Fibroblast of the aortic adventitia (primary cell): ENCODE measurements around the gene ZFP36. TPM values are rescaled to one million over a fixed set of nuclear protein-coding genes. Genes with fewer than 3 reads are reported as not detected.

Experiments used
- DNase-seq: peaks from one replicate; pipeline ENCODE4 v3.0.0-alpha.2; 2010; ENCODE audit warnings: low read depth
- H3K4me3 ChIP-seq: 2 replicates; pipeline ENCODE4 v1.5.1; 2011; ENCODE audit warnings: low read depth, mild to moderate bottlenecking, control low read depth, low read length, moderate library complexity
- total RNA-seq: library from RNA; depleted of rRNA; stranded (reverse); fragments of >200 nt; gene quantifications from 2 replicates; pipeline ENCODE4 v1.2.3, GENCODE V29; 2012; ENCODE audit warnings: low replicate concordance
- TF ChIP-seq, protein P1 (sequence below): IDR thresholded peaks from 2 replicates; pipeline ENCODE4 v1.5.1; 2011; ENCODE audit warnings: mild to moderate bottlenecking, low read length, control low read depth, inconsistent platforms; ENCODE audit not compliant: insufficient read depth

The ZFP36 gene
- total RNA-seq, 1 donor = 18.3 TPM

DNA sequence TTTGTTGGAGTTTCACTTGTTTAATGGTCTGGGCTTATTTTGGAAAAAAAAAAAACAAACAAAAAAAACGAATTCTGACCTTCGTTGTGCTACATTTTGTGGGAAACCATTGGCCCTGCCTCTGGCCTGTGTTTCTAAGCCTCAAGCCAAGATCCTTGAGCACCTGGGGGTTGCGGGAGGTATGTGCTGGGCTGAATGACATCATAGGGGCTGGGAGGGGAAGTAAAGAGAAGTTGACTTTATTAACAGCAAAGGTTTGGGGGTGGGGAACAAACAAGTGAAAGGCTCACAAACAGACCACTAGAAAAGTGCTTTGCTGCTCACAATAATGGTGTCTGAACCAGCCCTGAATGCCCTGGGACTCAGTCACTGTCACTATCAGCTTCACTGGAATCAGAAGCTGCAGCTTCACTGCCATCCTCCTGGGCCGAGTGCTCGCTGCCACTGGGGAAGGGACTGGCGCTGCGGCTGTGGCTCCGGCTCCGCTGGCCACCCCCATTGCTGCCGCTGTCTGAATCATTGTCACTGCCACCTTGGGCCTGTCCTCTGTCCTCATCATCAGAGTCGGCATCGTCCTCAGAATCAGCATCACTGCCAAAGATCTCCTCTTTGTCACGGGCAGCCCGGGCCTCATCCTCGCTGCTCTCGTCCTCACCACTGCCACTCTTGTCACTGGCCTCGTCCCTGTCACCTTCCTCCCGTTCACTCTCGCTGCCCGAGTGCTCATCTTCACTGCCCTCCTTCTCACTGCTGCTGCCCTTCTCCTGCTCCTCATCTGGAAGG, 20.8 kb upstream of the ZFP36 start:
- TF ChIP-seq, protein P1, sequence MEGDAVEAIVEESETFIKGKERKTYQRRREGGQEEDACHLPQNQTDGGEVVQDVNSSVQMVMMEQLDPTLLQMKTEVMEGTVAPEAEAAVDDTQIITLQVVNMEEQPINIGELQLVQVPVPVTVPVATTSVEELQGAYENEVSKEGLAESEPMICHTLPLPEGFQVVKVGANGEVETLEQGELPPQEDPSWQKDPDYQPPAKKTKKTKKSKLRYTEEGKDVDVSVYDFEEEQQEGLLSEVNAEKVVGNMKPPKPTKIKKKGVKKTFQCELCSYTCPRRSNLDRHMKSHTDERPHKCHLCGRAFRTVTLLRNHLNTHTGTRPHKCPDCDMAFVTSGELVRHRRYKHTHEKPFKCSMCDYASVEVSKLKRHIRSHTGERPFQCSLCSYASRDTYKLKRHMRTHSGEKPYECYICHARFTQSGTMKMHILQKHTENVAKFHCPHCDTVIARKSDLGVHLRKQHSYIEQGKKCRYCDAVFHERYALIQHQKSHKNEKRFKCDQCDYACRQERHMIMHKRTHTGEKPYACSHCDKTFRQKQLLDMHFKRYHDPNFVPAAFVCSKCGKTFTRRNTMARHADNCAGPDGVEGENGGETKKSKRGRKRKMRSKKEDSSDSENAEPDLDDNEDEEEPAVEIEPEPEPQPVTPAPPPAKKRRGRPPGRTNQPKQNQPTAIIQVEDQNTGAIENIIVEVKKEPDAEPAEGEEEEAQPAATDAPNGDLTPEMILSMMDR = no peak
- no peak overlapping the region for H3K4me3 ChIP-seq
- no peak for DNase-seq

DNA sequence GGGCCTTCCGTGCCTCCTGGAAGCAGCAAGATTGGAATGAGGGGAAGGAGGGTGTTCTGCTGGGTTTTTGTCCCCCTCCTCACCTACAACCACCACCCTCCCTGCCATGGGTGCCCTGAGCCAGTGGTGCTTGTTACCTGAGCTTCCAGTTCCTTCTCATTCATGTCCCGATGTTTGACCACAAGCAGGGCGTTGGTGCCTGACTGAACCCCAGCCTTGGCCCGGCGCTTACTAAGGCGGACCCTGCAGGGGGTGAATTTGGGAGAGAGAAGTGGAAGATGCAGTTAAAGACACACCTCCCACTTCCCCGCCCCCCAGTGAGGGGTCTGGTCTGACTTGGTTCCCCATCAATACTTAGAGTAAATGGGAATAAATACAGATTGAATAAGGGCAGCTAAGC, 20.1 kb upstream of the ZFP36 start:
- TF ChIP-seq, protein P1 = no peak
- no peak overlapping the region for H3K4me3 ChIP-seq
- no peak for DNase-seq

DNA sequence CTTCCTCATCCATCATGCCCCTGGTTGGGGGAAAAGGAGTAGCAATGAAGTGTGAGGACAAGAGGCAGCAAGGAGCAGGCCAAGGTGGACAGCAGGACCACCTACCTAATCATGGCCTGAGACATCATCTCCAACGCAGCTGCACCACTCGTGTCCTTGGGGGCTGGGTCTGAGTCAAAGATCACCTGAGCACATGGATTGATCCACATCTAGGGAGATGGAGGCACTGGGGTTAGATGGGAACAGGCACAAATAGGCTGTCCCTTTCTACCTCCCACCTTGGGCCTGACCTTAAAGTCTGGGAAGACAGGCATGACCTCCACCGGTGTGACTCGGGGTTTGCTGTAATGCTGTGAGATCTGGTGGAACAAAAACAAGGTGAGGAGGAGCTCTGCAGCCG, 18.0 kb upstream of the ZFP36 start:
- no peak for DNase-seq
- TF ChIP-seq, protein P1 = no peak
- no peak overlapping the region for H3K4me3 ChIP-seq

DNA sequence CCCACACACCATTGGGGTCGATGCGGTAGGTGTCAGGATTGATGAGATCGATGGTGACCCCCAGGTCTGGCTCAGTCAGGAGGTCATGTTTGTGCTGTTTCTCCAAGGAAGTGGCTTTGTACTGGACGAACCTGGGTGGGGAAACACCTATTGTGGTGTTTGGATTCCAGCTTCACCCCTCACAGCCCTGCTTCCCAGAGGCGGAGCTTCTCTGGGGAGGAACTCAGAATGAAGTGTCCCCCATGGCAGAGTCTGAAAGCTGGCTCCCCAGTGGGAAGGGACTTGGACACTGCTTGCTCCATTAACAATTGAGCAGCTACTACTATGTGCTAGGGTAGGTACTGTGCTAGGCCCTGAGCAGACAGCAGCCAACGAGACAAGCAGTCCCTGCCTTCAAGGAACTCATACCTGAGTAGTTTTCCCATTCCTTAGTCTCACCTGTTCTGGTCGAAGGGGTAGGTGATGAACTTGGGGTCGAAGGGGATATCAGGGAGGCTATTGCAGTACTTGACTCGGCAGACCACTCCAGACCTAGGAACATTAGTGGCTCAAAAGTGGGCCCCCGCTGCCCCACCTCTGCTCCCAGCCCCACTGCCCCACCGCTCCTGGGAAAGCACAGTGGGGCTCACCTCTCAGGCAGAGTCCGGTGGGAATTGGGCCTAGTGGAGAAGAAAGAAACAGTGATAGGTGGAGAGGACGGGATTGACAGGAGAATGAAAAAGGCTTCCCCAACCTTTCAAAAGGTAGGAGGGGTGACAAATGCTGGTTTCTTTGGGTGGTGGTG, 16.8 kb upstream of the ZFP36 start:
- TF ChIP-seq, protein P1 = no peak
- peak overlapping the region; percentile 99 for H3K4me3 ChIP-seq
- no peak for DNase-seq

DNA sequence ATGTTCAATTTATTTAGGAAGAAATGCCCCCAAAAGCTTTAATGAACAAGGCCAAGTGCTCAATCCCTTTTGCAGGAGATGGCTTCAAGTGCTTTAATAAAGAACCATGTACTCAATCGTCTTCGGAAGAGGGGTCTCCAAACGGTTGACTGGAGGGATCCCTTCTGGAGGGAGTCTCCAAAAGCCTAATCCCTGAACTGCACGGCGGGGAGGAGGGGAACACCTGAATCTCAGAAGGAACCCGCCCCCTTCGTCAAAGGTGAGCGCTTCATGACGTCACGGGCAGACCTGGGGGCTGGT, 16.2 kb upstream of the ZFP36 start:
- H3K4me3 ChIP-seq = peak overlapping the region; percentile 99
- no peak for DNase-seq
- TF ChIP-seq, protein P1 = no peak

DNA sequence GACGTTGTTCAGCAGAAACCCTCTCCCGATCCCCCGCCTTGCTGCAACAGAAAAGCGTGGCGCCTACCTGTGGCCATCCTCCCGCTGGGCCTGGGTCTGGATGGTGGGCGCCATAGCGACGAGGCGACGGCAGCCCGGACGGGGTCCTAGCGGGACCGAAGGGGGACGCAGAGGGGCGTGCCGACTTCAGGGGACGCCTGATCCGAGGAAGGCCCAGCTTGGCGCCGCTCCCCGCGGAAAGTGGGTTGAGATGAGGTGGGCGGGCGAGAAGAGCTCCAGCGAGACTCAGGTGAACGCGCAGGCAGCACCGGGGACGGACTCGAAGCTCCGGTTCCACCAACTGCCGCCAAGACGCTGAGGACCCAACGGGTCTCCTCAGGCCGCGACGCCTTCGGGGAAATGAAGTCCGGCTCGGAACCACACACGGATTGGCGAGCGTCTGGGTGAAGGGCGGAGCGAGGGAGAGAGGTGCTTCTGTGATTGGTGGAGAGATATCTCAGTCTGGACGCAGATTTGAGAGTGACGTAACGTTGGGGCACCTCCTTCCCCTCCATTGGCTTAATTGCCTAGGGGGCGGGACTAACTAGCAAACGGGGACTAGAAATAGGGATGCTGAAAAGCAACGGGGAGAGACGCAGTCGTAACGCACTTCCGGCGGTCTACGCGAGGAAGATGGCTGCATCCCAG, 15.8 kb upstream of the ZFP36 start, which contains the start of the genes MED29 and PAF1:
TSS of gene MED29 (plus strand) at position 628 of the 687 bp plus-strand sequence. CDS start at position 673, 45 bp downstream.
TSS of gene PAF1 (minus strand) at position 356 of the 687 bp plus-strand sequence. CDS start at position 114, 242 bp downstream.
- H3K4me3 ChIP-seq = peak within 1 kb of the TSS; percentile 100
- DNase-seq = peak; percentile 100
- TF ChIP-seq, protein P1 = no peak
